HepG2 (cell line): ENCODE results near the gene PRDX2. TPM values are rescaled to one million over a fixed set of nuclear protein-coding genes. Genes with fewer than 3 reads are reported as not detected.

Experiments
- FOXM1 ChIP-seq: sonication (generic); formaldehyde crosslinking; IDR thresholded peaks from 2 replicates; pipeline ENCODE4 v1.5.0; 2020; ENCODE audit warnings: missing genetic modification reagents
- HHEX ChIP-seq: IDR thresholded peaks from 2 replicates; pipeline ENCODE4 v1.6.1; 2016; ENCODE audit warnings: control low read depth
- KMT2B ChIP-seq: IDR thresholded peaks from 2 replicates; pipeline ENCODE4 v1.6.1; 2016; ENCODE audit warnings: missing genetic modification reagents, missing compliant biosample characterization
- PHF20 ChIP-seq: sonication (generic); formaldehyde crosslinking; IDR thresholded peaks from 2 replicates; pipeline ENCODE4 v1.5.0; 2020; ENCODE audit warnings: mild to moderate bottlenecking, missing genetic modification reagents
- RBAK ChIP-seq: sonication (generic); formaldehyde crosslinking; IDR thresholded peaks from 2 replicates; pipeline ENCODE4 v1.5.1; 2020; ENCODE audit warnings: mild to moderate bottlenecking, missing genetic modification reagents
- SP1 ChIP-seq, 2 experiments: fragments of 450-650 bp in 1 of 2; sonication (generic) in 1 of 2; formaldehyde crosslinking in 1 of 2; IDR thresholded peaks; 2 replicates each; pipeline versions ENCODE4 v1.4.0 to v1.6.1; 2016 to 2020; ENCODE audit warnings: missing genetic modification reagents in 1 of 2
- THYN1 ChIP-seq: sonication (generic); formaldehyde crosslinking; IDR thresholded peaks from 2 replicates; pipeline ENCODE4 v1.8.1; 2023; ENCODE audit warnings: low read depth, mild to moderate bottlenecking, moderate library complexity, missing genetic modification reagents, borderline replicate concordance
- ZBTB42 ChIP-seq: sonication (generic); formaldehyde crosslinking; IDR thresholded peaks from 2 replicates; pipeline ENCODE4 v1.5.0; 2020; ENCODE audit warnings: mild to moderate bottlenecking, missing genetic modification reagents
- ZFX ChIP-seq: sonication (generic); formaldehyde crosslinking; IDR thresholded peaks from 2 replicates; pipeline ENCODE4 v1.4.0; 2020; ENCODE audit warnings: mild to moderate bottlenecking, low read depth, missing genetic modification reagents, moderate library complexity
- ZNF562 ChIP-seq: sonication (generic); formaldehyde crosslinking; IDR thresholded peaks from 2 replicates; pipeline ENCODE4 v1.8.0; 2022; ENCODE audit warnings: missing genetic modification reagents, borderline replicate concordance
- ZNF839 ChIP-seq: sonication (generic); formaldehyde crosslinking; IDR thresholded peaks from 2 replicates; pipeline ENCODE4 v1.4.0; 2020; ENCODE audit warnings: missing genetic modification reagents, mild to moderate bottlenecking, borderline replicate concordance
- polyA plus RNA-seq, 8 experiments: library from polyadenylated mRNA; depleted of rRNA in 3 of 8; stranded (reverse) in 7 of 8; unstranded in 1 of 8; fragments of >200 nt; fragmentation: Illumina TruSeq in 4 of 8; extraction: Trizol in 4 of 8; gene quantifications; 2 replicates each; pipeline versions ENCODE4 v1.2.1 to v1.2.3, GENCODE V29; 2011 to 2016; ENCODE audit warnings: low read depth in 4 of 8, missing spikeins in 1 of 8, mixed read lengths in 1 of 8; ENCODE audit not compliant: insufficient read depth in 1 of 8
- total RNA-seq, 5 experiments: library from RNA; depleted of rRNA; stranded (reverse); fragments of >200 nt; fragmentation: Illumina TruSeq; extraction: Trizol; gene quantifications; 2 replicates each; pipeline ENCODE4 v1.2.3, GENCODE V29; 2016; ENCODE audit warnings: low read depth in 1 of 5
- TF ChIP-seq, protein P1 (sequence below): sonication (generic); formaldehyde crosslinking; IDR thresholded peaks from 2 replicates; pipeline ENCODE4 v1.5.0; 2020; ENCODE audit warnings: missing genetic modification reagents
- TF ChIP-seq, protein P2 (sequence below): sonication (generic); formaldehyde crosslinking; IDR thresholded peaks from 2 replicates; pipeline ENCODE4 v1.4.0; 2020; ENCODE audit warnings: missing genetic modification reagents
- TF ChIP-seq, protein P3 (sequence below): sonication (generic); formaldehyde crosslinking; IDR thresholded peaks from 2 replicates; pipeline ENCODE4 v1.4.0; 2020; ENCODE audit warnings: missing genetic modification reagents
- TF ChIP-seq, protein P4 (sequence below): sonication (generic); formaldehyde crosslinking; IDR thresholded peaks from 2 replicates; pipeline ENCODE4 v1.5.0; 2020; ENCODE audit warnings: missing genetic modification reagents
- TF ChIP-seq, protein P5 (sequence below): sonication (generic); formaldehyde crosslinking; IDR thresholded peaks from 2 replicates; pipeline ENCODE4 v1.4.0; 2020; ENCODE audit warnings: missing genetic modification reagents, borderline replicate concordance
- TF ChIP-seq, protein P6 (sequence below): sonication (generic); formaldehyde crosslinking; IDR thresholded peaks from 2 replicates; pipeline ENCODE4 v1.5.1; 2020; ENCODE audit warnings: mild to moderate bottlenecking, moderate library complexity, missing genetic modification reagents

PRDX2 gene
- total and polyA plus RNA-seq, 2 of the 13 experiments (the other 11 are each of a cell fraction or from before 2014, with no cell fraction given), result 218 to 381 TPM

DNA sequence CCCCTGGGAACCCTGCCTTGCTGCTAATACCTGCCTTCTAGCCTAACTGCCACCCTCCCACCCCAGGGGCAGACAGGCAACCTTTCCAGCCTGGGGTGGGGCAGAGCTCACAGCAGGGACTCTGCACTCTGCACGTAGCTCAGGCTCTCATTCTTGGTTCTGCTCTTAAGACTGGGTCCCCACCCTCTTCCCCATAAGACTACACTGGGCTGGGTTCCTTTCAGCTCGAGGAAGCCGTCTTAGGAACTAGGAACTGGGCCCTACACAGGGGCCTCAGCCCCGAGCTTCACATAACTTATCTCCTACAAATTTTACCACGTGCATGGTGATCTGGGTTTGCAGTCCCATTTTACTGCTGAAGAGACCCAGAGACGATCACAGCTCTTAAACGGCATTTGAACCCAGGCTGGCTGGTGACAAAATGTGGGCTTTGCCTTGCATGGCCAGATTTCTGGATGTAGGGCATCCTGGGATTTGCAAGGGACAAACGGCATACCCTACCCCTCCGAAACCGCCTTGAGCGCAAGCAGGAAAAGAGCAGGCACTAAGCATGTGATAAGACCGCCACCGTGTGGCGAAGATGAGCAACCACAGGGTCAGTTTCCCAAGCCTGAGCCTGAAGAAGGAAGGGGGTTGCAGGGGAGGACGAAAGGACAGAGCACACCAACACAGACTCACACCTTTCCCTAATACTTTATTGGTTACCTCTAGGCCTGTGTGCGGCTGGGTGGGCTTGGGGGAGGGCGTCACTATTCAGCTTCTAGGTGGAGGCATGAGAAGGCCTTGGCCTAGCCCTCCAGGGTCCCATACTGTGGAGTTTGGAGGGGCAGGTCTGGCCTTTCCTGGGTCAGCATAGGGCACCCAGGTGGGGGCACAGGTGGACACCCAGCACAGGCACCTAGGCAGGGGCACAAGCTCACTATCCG, 5.2 kb downstream of the PRDX2 start (continued):
- TF ChIP-seq, protein P1, sequence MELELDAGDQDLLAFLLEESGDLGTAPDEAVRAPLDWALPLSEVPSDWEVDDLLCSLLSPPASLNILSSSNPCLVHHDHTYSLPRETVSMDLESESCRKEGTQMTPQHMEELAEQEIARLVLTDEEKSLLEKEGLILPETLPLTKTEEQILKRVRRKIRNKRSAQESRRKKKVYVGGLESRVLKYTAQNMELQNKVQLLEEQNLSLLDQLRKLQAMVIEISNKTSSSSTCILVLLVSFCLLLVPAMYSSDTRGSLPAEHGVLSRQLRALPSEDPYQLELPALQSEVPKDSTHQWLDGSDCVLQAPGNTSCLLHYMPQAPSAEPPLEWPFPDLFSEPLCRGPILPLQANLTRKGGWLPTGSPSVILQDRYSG (CRISPR knock-in tag), result no peak
- TF ChIP-seq, protein P2, sequence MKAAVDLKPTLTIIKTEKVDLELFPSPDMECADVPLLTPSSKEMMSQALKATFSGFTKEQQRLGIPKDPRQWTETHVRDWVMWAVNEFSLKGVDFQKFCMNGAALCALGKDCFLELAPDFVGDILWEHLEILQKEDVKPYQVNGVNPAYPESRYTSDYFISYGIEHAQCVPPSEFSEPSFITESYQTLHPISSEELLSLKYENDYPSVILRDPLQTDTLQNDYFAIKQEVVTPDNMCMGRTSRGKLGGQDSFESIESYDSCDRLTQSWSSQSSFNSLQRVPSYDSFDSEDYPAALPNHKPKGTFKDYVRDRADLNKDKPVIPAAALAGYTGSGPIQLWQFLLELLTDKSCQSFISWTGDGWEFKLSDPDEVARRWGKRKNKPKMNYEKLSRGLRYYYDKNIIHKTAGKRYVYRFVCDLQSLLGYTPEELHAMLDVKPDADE, result no peak
- TF ChIP-seq HHEX (no peak), ZNF562 (CRISPR knock-in tag) (no peak), KMT2B (CRISPR knock-in tag) (no peak), ZBTB42 (CRISPR knock-in tag) (no peak), RBAK (CRISPR knock-in tag) (no peak), ZFX (CRISPR knock-in tag) (no peak), ZNF839 (CRISPR knock-in tag) (no peak), THYN1 (CRISPR knock-in tag) (no peak), SP1 (IDR thresholded peaks at IDR 0.05) (no peak), SP1 (CRISPR knock-in tag; IDR thresholded peaks at IDR 0.05) (0 out of 2 replicates have a peak, but pooled peaks have one; percentile 33), PHF20 (CRISPR knock-in tag) (no peak), FOXM1 (CRISPR knock-in tag) (no peak)
- TF ChIP-seq, protein P3, sequence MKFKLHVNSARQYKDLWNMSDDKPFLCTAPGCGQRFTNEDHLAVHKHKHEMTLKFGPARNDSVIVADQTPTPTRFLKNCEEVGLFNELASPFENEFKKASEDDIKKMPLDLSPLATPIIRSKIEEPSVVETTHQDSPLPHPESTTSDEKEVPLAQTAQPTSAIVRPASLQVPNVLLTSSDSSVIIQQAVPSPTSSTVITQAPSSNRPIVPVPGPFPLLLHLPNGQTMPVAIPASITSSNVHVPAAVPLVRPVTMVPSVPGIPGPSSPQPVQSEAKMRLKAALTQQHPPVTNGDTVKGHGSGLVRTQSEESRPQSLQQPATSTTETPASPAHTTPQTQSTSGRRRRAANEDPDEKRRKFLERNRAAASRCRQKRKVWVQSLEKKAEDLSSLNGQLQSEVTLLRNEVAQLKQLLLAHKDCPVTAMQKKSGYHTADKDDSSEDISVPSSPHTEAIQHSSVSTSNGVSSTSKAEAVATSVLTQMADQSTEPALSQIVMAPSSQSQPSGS (CRISPR knock-in tag), result peak; percentile 48; the same call in 1 of the 2 replicates
- TF ChIP-seq, protein P4, sequence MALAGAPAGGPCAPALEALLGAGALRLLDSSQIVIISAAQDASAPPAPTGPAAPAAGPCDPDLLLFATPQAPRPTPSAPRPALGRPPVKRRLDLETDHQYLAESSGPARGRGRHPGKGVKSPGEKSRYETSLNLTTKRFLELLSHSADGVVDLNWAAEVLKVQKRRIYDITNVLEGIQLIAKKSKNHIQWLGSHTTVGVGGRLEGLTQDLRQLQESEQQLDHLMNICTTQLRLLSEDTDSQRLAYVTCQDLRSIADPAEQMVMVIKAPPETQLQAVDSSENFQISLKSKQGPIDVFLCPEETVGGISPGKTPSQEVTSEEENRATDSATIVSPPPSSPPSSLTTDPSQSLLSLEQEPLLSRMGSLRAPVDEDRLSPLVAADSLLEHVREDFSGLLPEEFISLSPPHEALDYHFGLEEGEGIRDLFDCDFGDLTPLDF (CRISPR knock-in tag), result no peak
- TF ChIP-seq, protein P5, sequence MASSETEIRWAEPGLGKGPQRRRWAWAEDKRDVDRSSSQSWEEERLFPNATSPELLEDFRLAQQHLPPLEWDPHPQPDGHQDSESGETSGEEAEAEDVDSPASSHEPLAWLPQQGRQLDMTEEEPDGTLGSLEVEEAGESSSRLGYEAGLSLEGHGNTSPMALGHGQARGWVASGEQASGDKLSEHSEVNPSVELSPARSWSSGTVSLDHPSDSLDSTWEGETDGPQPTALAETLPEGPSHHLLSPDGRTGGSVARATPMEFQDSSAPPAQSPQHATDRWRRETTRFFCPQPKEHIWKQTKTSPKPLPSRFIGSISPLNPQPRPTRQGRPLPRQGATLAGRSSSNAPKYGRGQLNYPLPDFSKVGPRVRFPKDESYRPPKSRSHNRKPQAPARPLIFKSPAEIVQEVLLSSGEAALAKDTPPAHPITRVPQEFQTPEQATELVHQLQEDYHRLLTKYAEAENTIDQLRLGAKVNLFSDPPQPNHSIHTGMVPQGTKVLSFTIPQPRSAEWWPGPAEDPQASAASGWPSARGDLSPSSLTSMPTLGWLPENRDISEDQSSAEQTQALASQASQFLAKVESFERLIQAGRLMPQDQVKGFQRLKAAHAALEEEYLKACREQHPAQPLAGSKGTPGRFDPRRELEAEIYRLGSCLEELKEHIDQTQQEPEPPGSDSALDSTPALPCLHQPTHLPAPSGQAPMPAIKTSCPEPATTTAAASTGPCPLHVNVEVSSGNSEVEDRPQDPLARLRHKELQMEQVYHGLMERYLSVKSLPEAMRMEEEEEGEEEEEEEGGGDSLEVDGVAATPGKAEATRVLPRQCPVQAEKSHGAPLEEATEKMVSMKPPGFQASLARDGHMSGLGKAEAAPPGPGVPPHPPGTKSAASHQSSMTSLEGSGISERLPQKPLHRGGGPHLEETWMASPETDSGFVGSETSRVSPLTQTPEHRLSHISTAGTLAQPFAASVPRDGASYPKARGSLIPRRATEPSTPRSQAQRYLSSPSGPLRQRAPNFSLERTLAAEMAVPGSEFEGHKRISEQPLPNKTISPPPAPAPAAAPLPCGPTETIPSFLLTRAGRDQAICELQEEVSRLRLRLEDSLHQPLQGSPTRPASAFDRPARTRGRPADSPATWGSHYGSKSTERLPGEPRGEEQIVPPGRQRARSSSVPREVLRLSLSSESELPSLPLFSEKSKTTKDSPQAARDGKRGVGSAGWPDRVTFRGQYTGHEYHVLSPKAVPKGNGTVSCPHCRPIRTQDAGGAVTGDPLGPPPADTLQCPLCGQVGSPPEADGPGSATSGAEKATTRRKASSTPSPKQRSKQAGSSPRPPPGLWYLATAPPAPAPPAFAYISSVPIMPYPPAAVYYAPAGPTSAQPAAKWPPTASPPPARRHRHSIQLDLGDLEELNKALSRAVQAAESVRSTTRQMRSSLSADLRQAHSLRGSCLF, result no peak
- TF ChIP-seq, protein P6, sequence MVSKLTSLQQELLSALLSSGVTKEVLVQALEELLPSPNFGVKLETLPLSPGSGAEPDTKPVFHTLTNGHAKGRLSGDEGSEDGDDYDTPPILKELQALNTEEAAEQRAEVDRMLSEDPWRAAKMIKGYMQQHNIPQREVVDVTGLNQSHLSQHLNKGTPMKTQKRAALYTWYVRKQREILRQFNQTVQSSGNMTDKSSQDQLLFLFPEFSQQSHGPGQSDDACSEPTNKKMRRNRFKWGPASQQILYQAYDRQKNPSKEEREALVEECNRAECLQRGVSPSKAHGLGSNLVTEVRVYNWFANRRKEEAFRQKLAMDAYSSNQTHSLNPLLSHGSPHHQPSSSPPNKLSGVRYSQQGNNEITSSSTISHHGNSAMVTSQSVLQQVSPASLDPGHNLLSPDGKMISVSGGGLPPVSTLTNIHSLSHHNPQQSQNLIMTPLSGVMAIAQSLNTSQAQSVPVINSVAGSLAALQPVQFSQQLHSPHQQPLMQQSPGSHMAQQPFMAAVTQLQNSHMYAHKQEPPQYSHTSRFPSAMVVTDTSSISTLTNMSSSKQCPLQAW (CRISPR knock-in tag), result no peak
